Measurements from ENCODE around the gene DOK6.

- TF ChIP-seq REST (IDR thresholded peaks at IDR 0.05; ENCODE audit: low read depth, low read length) = no peak
- no peak for TF ChIP-seq SREBF1 (IDR thresholded peaks at IDR 0.05; ENCODE audit: low read length)
- TF ChIP-seq POLR2AphosphoS5 (IDR thresholded peaks at IDR 0.05; ENCODE audit: low read length) = no peak
- no peak for TF ChIP-seq LARP7 (IDR thresholded peaks at IDR 0.05)
- TF ChIP-seq TBL1XR1 (IDR thresholded peaks at IDR 0.05; ENCODE audit: low read depth, low read length) = no peak
- TF ChIP-seq CTCF (IDR thresholded peaks at IDR 0.05 in 2 of 3, conservative IDR thresholded peaks at IDR 0.05 in 1 of 3; ENCODE audit: control insufficient read depth in 2 of 3, extremely low read depth in 1 of 3, insufficient read depth in 1 of 3, low read depth in 3 of 3, low read length in 3 of 3) = no peak
- TF ChIP-seq EZH2 (IDR thresholded peaks at IDR 0.05; ENCODE audit: borderline replicate concordance, control insufficient read depth, low read depth, low read length) = no peak
- TF ChIP-seq ZBTB11 (CRISPR knock-in tag; IDR thresholded peaks at IDR 0.05) = no peak
- TF ChIP-seq RBBP5 (conservative IDR thresholded peaks at IDR 0.05) = no peak
- no peak for TF ChIP-seq SUPT20H (IDR thresholded peaks at IDR 0.05; ENCODE audit: borderline replicate concordance, control insufficient read depth, low read depth, low read length)
- TF ChIP-seq NRF1 (conservative IDR thresholded peaks at IDR 0.05; ENCODE audit: low read depth, low read length) = no peak
- no peak for TF ChIP-seq SREBF2 (IDR thresholded peaks at IDR 0.05; ENCODE audit: low read length)
- no peak for TF ChIP-seq E2F8 (IDR thresholded peaks at IDR 0.05; ENCODE audit: low read depth, partially characterized antibody)
Observed at GRCh38 chr18:69819460-69819859, 418.8 kb downstream of the DOK6 start.
